Tibial artery (tissue), 4 donors: ENCODE data around the gene STAT5B.
A peak's percentile ranks its signal among the peaks of the same experiment; 100 is the strongest.

ENCODE experiments used
- DNase-seq, 2 donors: peaks; one replicate each; pipeline ENCODE4 v3.0.0-alpha.2; 2019
- H3K27ac ChIP-seq, 2 donors: fragments of 200-600 bp; sonication (generic) in 1 of 2; 1 replicate in 1 of 2; 2 replicates in 1 of 2; pipeline ENCODE4 v1.5.1; 2018 to 2019; ENCODE audit warnings: mild to moderate bottlenecking in 1 of 2
- H3K27me3 ChIP-seq, 2 donors: fragments of 200-600 bp; sonication (generic) in 1 of 2; one replicate each; pipeline versions ENCODE4 v1.5.1 to v1.6.0; 2016 to 2019
- H3K36me3 ChIP-seq, 3 donors: fragments of 200-600 bp; sonication (generic) in 2 of 3; one replicate each; pipeline ENCODE4 v1.5.1; 2016 to 2019; ENCODE audit warnings: mild to moderate bottlenecking in 2 of 3
- H3K4me1 ChIP-seq, 4 donors: fragments of 200-600 bp; sonication (generic) in 2 of 4; 1 replicate in 3 of 4; 2 replicates in 1 of 4; pipeline ENCODE4 v1.5.1; 2016 to 2019
- H3K4me3 ChIP-seq, 2 donors: fragments of 200-600 bp; sonication (generic) in 1 of 2; 1 replicate in 1 of 2; 2 replicates in 1 of 2; pipeline ENCODE4 v1.5.1; 2018 to 2019; ENCODE audit warnings: mild to moderate bottlenecking in 2 of 2
- H3K9me3 ChIP-seq, 3 donors: fragments of 200-600 bp; sonication (generic) in 1 of 3; one replicate each; pipeline ENCODE4 v1.5.1; 2016 to 2019
- CTCF ChIP-seq, 2 experiments: fragments of 200-600 bp in 1 of 2; fragments of 450-650 bp in 1 of 2; IDR thresholded peaks; one replicate each; pipeline ENCODE4 v1.5.1; 2017 to 2019; ENCODE audit warnings: antibody characterized with exemption in 2 of 2, mild to moderate bottlenecking in 1 of 2, moderate library complexity in 1 of 2
- intact Hi-C: fragments of 100-400 bp; cut with DNase I; formaldehyde crosslinking; loops from one replicate; pipeline ENCODE4 v1.15.0; 2023; ENCODE audit warnings: low total_unique reads

The STAT5B gene

GRCh38 chr17:42163113-42163512 lies 113.1 kb downstream of the STAT5B start:
- Histone ChIP-seq H3K36me3 (no peaks in the 10 kb centered on the region), H3K9me3 (no peaks in the 10 kb centered on the region), H3K4me3 (no peak overlapping the region), H3K27ac (no peak overlapping the region), H3K27me3 (no peaks in the 10 kb centered on the region), H3K4me1 (no peaks in the 10 kb centered on the region)
- intact Hi-C loops: no loop called here
- no peak for DNase-seq
- no peak for TF ChIP-seq CTCF (IDR thresholded peaks at IDR 0.05)

- Histone ChIP-seq H3K36me3 (no peaks in the 10 kb centered on the region), H3K4me3 (no peak overlapping the region), H3K27ac (no peak overlapping the region), H3K27me3 (no peaks in the 10 kb centered on the region), H3K4me1 (peaks cover 0 to 2% (median under 1%) of the 10 kb centered on the region in 4 donors), H3K9me3 (peaks cover 0 to 4% (median 0%) of the 10 kb centered on the region in 3 donors)
- DNase-seq: no peak
- TF ChIP-seq CTCF (IDR thresholded peaks at IDR 0.05): no peak
- intact Hi-C loops: no loop called here
Observed at GRCh38 chr17:42160531-42160910, 115.7 kb downstream of the STAT5B start.

- H3K36me3 ChIP-seq: no peaks in the 10 kb centered on the region
- no peaks in the 10 kb centered on the region for H3K27me3 ChIP-seq
- TF ChIP-seq CTCF (IDR thresholded peaks at IDR 0.05): no peak
- no peak overlapping the region for H3K27ac ChIP-seq
- H3K9me3 ChIP-seq: peaks cover 0 to 9% (median 0%) of the 10 kb centered on the region in 3 donors
- peaks cover 0 to 5% (median 2%) of the 10 kb centered on the region in 4 donors for H3K4me1 ChIP-seq
- DNase-seq: no peak
- H3K4me3 ChIP-seq: no peak overlapping the region
- intact Hi-C loops: no loop called here
Observed at GRCh38 chr17:42159796-42160530, 116.2 kb downstream of the STAT5B start.

GRCh38 chr17:42155614-42156045 lies 120.6 kb downstream of the STAT5B start:
- intact Hi-C loops: no loop called here
- no peak for TF ChIP-seq CTCF (IDR thresholded peaks at IDR 0.05)
- Histone ChIP-seq H3K36me3 (peaks cover 0 to 7% (median 0%) of the 10 kb centered on the region in 3 donors), H3K27me3 (no peaks in the 10 kb centered on the region), H3K4me1 (peaks cover 0 to 39% (median 26%) of the 10 kb centered on the region in 4 donors), H3K4me3 (peak overlapping the region; percentile 78 to 90), H3K9me3 (peaks cover 0 to 9% (median 0%) of the 10 kb centered on the region in 3 donors), H3K27ac (peak overlapping the region in 1 of 2 donors; percentile 32)
- DNase-seq: no peak

GRCh38 chr17:42153919-42154742 lies 122.1 kb downstream of the STAT5B start:
- DNase-seq: no peak
- peaks cover 0 to 39% (median 27%) of the 10 kb centered on the region in 4 donors for H3K4me1 ChIP-seq
- H3K36me3 ChIP-seq: peaks cover 0 to 7% (median 7%) of the 10 kb centered on the region in 3 donors
- no peaks in the 10 kb centered on the region for H3K27me3 ChIP-seq
- H3K27ac ChIP-seq: peak overlapping the region; percentile 83 to 85
- H3K4me3 ChIP-seq: peak overlapping the region; percentile 78 to 90
- TF ChIP-seq CTCF (IDR thresholded peaks at IDR 0.05): no peak
- peaks cover 0 to 9% (median 0%) of the 10 kb centered on the region in 3 donors for H3K9me3 ChIP-seq
- intact Hi-C loops: no loop called here
